HepG2 (cell line): ENCODE measurements around the gene SLC43A1. TPM values are rescaled to one million over a fixed set of nuclear protein-coding genes. Genes with fewer than 3 reads are reported as not detected.

Experiments used
- ATAC-seq: fragments of 200-7000 bp; cut with Tn5 transposase; 3 replicates; pipeline ENCODE4 v1.9.1; 2020; ENCODE audit warnings: mild to moderate bottlenecking, moderate library complexity
- BruUV-seq: library from RNA; stranded (reverse); fragments of 400-500 nt; replicated peaks from 2 replicates; lab custom pipeline; 2021; lab: Mats Ljungman, UMichigan
- CTCF ChIA-PET: fragments of 300-600 bp; formaldehyde crosslinking; extraction: SDS; loops from one replicate; lab custom pipeline; 2021; ENCODE audit warnings: low total read pairs, inconsistent platforms, low intra/inter-chr PET ratio; lab: Yijun Ruan, JAX
- POLR2A ChIA-PET: fragments of 350-600 bp; sonication (Branson Sonifier 250); formaldehyde crosslinking; loops from one replicate; lab custom pipeline; 2020; ENCODE audit warnings: antibody characterized with exemption, inconsistent platforms; lab: Yijun Ruan, JAX
- DNase-seq: peaks from one replicate; pipeline ENCODE4 v3.0.0-alpha.2; 2015; ENCODE audit warnings: low spot score
- FAIRE-seq: peaks from 3 replicates; lab custom pipeline; 2011; peaks lifted over from hg19 to GRCh38; lab: Jason Lieb, UNC
- H2AFZ ChIP-seq: one replicate; pipeline ENCODE4 v1.6.1; 2011; ENCODE audit warnings: low read length, inconsistent platforms
- H3K27ac ChIP-seq: fragments of 300-600 bp; 3 replicates; pipeline ENCODE4 v1.8.0; 2011; ENCODE audit warnings: mixed run types, mild to moderate bottlenecking, mixed read lengths, low read length, inconsistent platforms; ENCODE audit not compliant: insufficient read depth; ENCODE audit errors: extremely low read length
- H3K27me3 ChIP-seq, 2 experiments: fragments of 200-600 bp in 1 of 2; 2 replicates in 1 of 2; 3 replicates in 1 of 2; pipeline versions ENCODE4 v1.6.0 to v1.8.0; 2011; ENCODE audit warnings: low read length in 2 of 2, mild to moderate bottlenecking in 2 of 2, moderate library complexity in 2 of 2, inconsistent platforms in 1 of 2; ENCODE audit not compliant: insufficient read depth in 2 of 2, control insufficient read depth in 1 of 2
- H3K36me3 ChIP-seq, 2 experiments: fragments of 200-600 bp in 1 of 2; replicated peaks in 1 of 2; 2 replicates in 1 of 2; 3 replicates in 1 of 2; pipeline versions ENCODE4 v1.5.1 to v1.8.0; 2011; ENCODE audit warnings: low read length in 2 of 2, inconsistent platforms in 1 of 2; ENCODE audit not compliant: insufficient read depth in 2 of 2, control insufficient read depth in 1 of 2
- H3K4me1 ChIP-seq: 2 replicates; pipeline ENCODE4 v1.5.1; 2012; ENCODE audit warnings: low read length, inconsistent platforms; ENCODE audit not compliant: insufficient read depth
- H3K4me2 ChIP-seq: 2 replicates; pipeline ENCODE4 v1.6.0; 2011; ENCODE audit warnings: low read depth, low read length, inconsistent platforms
- H3K4me3 ChIP-seq, 3 experiments: fragments of 200-600 bp in 1 of 3; sonication (generic), shearing (Covaris generic) in 1 of 3; replicated peaks in 1 of 3; 2 replicates each; pipeline ENCODE4 v1.5.1; 2011 to 2016; ENCODE audit warnings: low read length in 3 of 3, inconsistent platforms in 2 of 3, low read depth in 2 of 3, mild to moderate bottlenecking in 2 of 3, control low read depth in 1 of 3, mixed read lengths in 1 of 3; ENCODE audit not compliant: insufficient read depth in 1 of 3
- H3K79me2 ChIP-seq: one replicate; pipeline ENCODE4 v1.6.1; 2011; ENCODE audit warnings: low read length, inconsistent platforms; ENCODE audit not compliant: insufficient read depth
- H3K9ac ChIP-seq: 2 replicates; pipeline ENCODE4 v1.6.0; 2011; ENCODE audit warnings: mild to moderate bottlenecking, low read depth, low read length, inconsistent platforms; ENCODE audit not compliant: insufficient read depth
- H3K9me3 ChIP-seq: 2 replicates; pipeline ENCODE4 v1.5.1; 2012; ENCODE audit warnings: mild to moderate bottlenecking, low read length
- H4K20me1 ChIP-seq: 2 replicates; pipeline ENCODE4 v1.6.0; 2011; ENCODE audit warnings: inconsistent platforms, mild to moderate bottlenecking, low read length, moderate library complexity; ENCODE audit not compliant: insufficient read depth
- HNF4A ChIP-seq: sonication (generic); formaldehyde crosslinking; IDR thresholded peaks from 2 replicates; pipeline ENCODE4 v1.4.0; 2020; ENCODE audit warnings: missing genetic modification reagents
- ISL2 ChIP-seq: sonication (generic); formaldehyde crosslinking; IDR thresholded peaks from 2 replicates; pipeline ENCODE4 v1.5.0; 2020; ENCODE audit warnings: missing genetic modification reagents
- NONO ChIP-seq, 2 experiments: fragments of 450-650 bp in 1 of 2; sonication (generic) in 1 of 2; formaldehyde crosslinking in 1 of 2; IDR thresholded peaks in 1 of 2; conservative IDR thresholded peaks in 1 of 2; 2 replicates each; pipeline versions ENCODE4 v1.6.1 to v1.8.0; 2017 to 2022; ENCODE audit warnings: mild to moderate bottlenecking in 1 of 2, missing genetic modification reagents in 1 of 2, moderate library complexity in 1 of 2
- POLR2A ChIP-seq, 2 experiments: IDR thresholded peaks; 2 replicates each; pipeline ENCODE4 v1.6.1; 2011; ENCODE audit warnings: low read depth in 2 of 2, low read length in 2 of 2, mild to moderate bottlenecking in 1 of 2, moderate library complexity in 1 of 2; ENCODE audit not compliant: insufficient read depth in 1 of 2
- ZBTB33 ChIP-seq: sonication (generic); formaldehyde crosslinking; IDR thresholded peaks from 2 replicates; pipeline ENCODE4 v1.4.0; 2020; ENCODE audit warnings: missing genetic modification reagents
- ZNF33A ChIP-seq: sonication (generic); formaldehyde crosslinking; IDR thresholded peaks from 2 replicates; pipeline ENCODE4 v1.5.1; 2020; ENCODE audit warnings: missing genetic modification reagents, mild to moderate bottlenecking, moderate library complexity, borderline replicate concordance
- WGBS: methylation state at CpG from one replicate; pipeline ENCODE4 v1.1.6; 2017; ENCODE audit warnings: low lambda C conversion rate; 5-methylcytosine and 5-hydroxymethylcytosine counted together
- in situ Hi-C: cut with HindIII; loops from 2 replicates; pipeline ENCODE4 v1.10.0; 2017; ENCODE audit warnings: low pct_unique_long_range_greater_than_20kb; ENCODE audit not compliant: extremely low pct_ligation_motif_present
- intact Hi-C: fragments of 100-400 bp; cut with micrococcal nuclease; formaldehyde crosslinking; loops from one replicate; pipeline ENCODE4 v1.10.0; 2022; ENCODE audit not compliant: unreplicated experiment
- polyA plus RNA-seq, 8 experiments: library from polyadenylated mRNA; depleted of rRNA in 3 of 8; stranded (reverse) in 7 of 8; unstranded in 1 of 8; fragments of >200 nt; fragmentation: Illumina TruSeq in 4 of 8; extraction: Trizol in 4 of 8; gene quantifications; 2 replicates each; pipeline versions ENCODE4 v1.2.1 to v1.2.3, GENCODE V29; 2011 to 2016; ENCODE audit warnings: low read depth in 4 of 8, missing spikeins in 1 of 8, mixed read lengths in 1 of 8; ENCODE audit not compliant: insufficient read depth in 1 of 8
- total RNA-seq, 5 experiments: library from RNA; depleted of rRNA; stranded (reverse); fragments of >200 nt; fragmentation: Illumina TruSeq; extraction: Trizol; gene quantifications; 2 replicates each; pipeline ENCODE4 v1.2.3, GENCODE V29; 2016; ENCODE audit warnings: low read depth in 1 of 5

The SLC43A1 gene
- total and polyA plus RNA-seq, 2 of the 13 experiments (the other 11 are each of a cell fraction or from before 2014, with no cell fraction given): 72.3 to 87.6 TPM

GRCh38 chr11:57476047-57476756, 39.3 kb downstream of the SLC43A1 start:
- Histone ChIP-seq H3K4me3 (no peak overlapping the region), H3K36me3 (no peaks in the 10 kb centered on the region), H3K79me2 (no peaks in the 10 kb centered on the region), H2AFZ (no peak overlapping the region), H3K9ac (no peak overlapping the region), H3K27ac (no peak overlapping the region), H3K4me2 (no peak overlapping the region), H3K4me1 (peaks cover 52% of the 10 kb centered on the region), H3K27me3 (no peaks in the 10 kb centered on the region), H4K20me1 (no peaks in the 10 kb centered on the region), H3K9me3 (no peaks in the 10 kb centered on the region)
- CTCF ChIA-PET: no interaction called here
- TF ChIP-seq ZBTB33 (CRISPR knock-in tag) (peak; percentile 65; the same call in 1 of the 2 replicates), ISL2 (no peak), NONO (IDR thresholded peaks at IDR 0.05) (no peak), NONO (CRISPR knock-in tag; conservative IDR thresholded peaks at IDR 0.05) (0 out of 2 replicates have a peak, but pooled peaks have one; percentile 4)
- in situ Hi-C loops (no loop called here), intact Hi-C loops (no loop called here)
- FAIRE-seq (no peak), DNase-seq (no peak), ATAC-seq (no peak)
- POLR2A ChIA-PET: interaction anchor here (1.0 to 1.3 kb wide), 2 partner anchors 16 to 39 kb away, joined by 3 read pairs; partner anchors contain the start of genes RTN4RL2 and SLC43A1
- BruUV-seq: no TSS peak
- WGBS: 98% methylated on average over 55 of the region's 80 CpGs

GRCh38 chr11:57475671-57476046, 39.8 kb downstream of the SLC43A1 start:
- no TSS peak for BruUV-seq
- H3K4me2 ChIP-seq: no peak overlapping the region
- no peak overlapping the region for H3K4me3 ChIP-seq
- H3K9ac ChIP-seq: no peak overlapping the region
- H4K20me1 ChIP-seq: no peaks in the 10 kb centered on the region
- intact Hi-C loops (no loop called here), in situ Hi-C loops (no loop called here)
- CTCF ChIA-PET: no interaction called here
- no peak for ATAC-seq
- no peak for DNase-seq
- H3K4me1 ChIP-seq: peaks cover 46% of the 10 kb centered on the region
- no peaks in the 10 kb centered on the region for H3K36me3 ChIP-seq
- no peak overlapping the region for H2AFZ ChIP-seq
- no peak overlapping the region for H3K27ac ChIP-seq
- no peak for FAIRE-seq
- 91% methylated on average over 5 of the region's 5 CpGs for WGBS
- POLR2A ChIA-PET: no interaction called here
- H3K27me3 ChIP-seq: no peaks in the 10 kb centered on the region
- no peaks in the 10 kb centered on the region for H3K79me2 ChIP-seq
- no peaks in the 10 kb centered on the region for H3K9me3 ChIP-seq
- TF ChIP-seq ZNF33A (CRISPR knock-in tag): no peak
- peak in 1 of 2 experiments; percentile 11; a peak in 1 of 4 replicates for TF ChIP-seq POLR2A (IDR thresholded peaks at IDR 0.05; ENCODE audit: insufficient read depth in 1 of 2, low read depth in 2 of 2, low read length in 2 of 2)
- TF ChIP-seq HNF4A (CRISPR knock-in tag): no peak
